PC-3 (cell line): ENCODE results near the gene NUDT16. TPM values are rescaled to one million over a fixed set of nuclear protein-coding genes. Genes with fewer than 3 reads are reported as not detected.

Source experiments
- ATAC-seq: fragments of 200-7000 bp; cut with Tn5 transposase; 2 replicates; pipeline ENCODE4 v1.9.1; 2020; ENCODE audit warnings: mild to moderate bottlenecking, moderate library complexity
- Bru-seq: library from RNA; stranded (reverse); fragments of 400-500 nt; gene quantifications from one replicate; lab custom pipeline; 2021; lab: Mats Ljungman, UMichigan
- BruChase-seq, 2 experiments: library from RNA; stranded (reverse); fragments of 400-500 nt; gene quantifications; one replicate each; lab custom pipeline; 2021; lab: Mats Ljungman, UMichigan
- BruUV-seq: library from RNA; stranded (reverse); fragments of 400-500 nt; replicated peaks from 2 replicates; lab custom pipeline; 2021; lab: Mats Ljungman, UMichigan
- CTCF ChIA-PET: fragments of 300-600 bp; sonication (Branson Sonifier 250); formaldehyde crosslinking; loops from one replicate; lab custom pipeline; 2022; ENCODE audit warnings: antibody characterized with exemption; lab: Charles Lee
- POLR2A ChIA-PET: fragments of 300-600 bp; sonication (Branson Sonifier 250); formaldehyde crosslinking; loops from one replicate; lab custom pipeline; 2022; ENCODE audit warnings: antibody characterized with exemption; ENCODE audit not compliant: unreplicated experiment; lab: Charles Lee
- DNase-seq: peaks from one replicate; pipeline ENCODE4 v3.0.0-alpha.2; 2015
- H2AFZ ChIP-seq: fragments of 300-600 bp; sonication (generic); 2 replicates; pipeline ENCODE4 v1.6.0; 2016; ENCODE audit warnings: antibody characterized with exemption, low read length
- H3F3A ChIP-seq: fragments of 300-600 bp; sonication (generic); one replicate; pipeline ENCODE4 v1.6.0; 2017; ENCODE audit warnings: antibody characterized with exemption, low read length, control low read depth, mild to moderate bottlenecking; ENCODE audit not compliant: unreplicated experiment
- H3K27ac ChIP-seq: fragments of 300-600 bp; sonication (generic); 2 replicates; pipeline ENCODE4 v1.5.1; 2016; ENCODE audit warnings: mild to moderate bottlenecking, low read length
- H3K27me3 ChIP-seq: fragments of 300-600 bp; sonication (generic); 2 replicates; pipeline ENCODE4 v1.6.1; 2016; ENCODE audit warnings: low read length, mixed read lengths
- H3K36me3 ChIP-seq: fragments of 300-600 bp; sonication (generic); 2 replicates; pipeline ENCODE4 v1.6.1; 2016; ENCODE audit warnings: low read depth, mixed run types, low read length, mixed read lengths
- H3K4me1 ChIP-seq: fragments of 300-600 bp; sonication (generic); 2 replicates; pipeline ENCODE4 v1.5.1; 2016; ENCODE audit warnings: low read length; ENCODE audit not compliant: insufficient read depth
- H3K4me2 ChIP-seq: fragments of 300-600 bp; sonication (generic); 2 replicates; pipeline ENCODE4 v1.6.0; 2016; ENCODE audit warnings: low read length
- H3K4me3 ChIP-seq: fragments of 300-600 bp; sonication (generic); 2 replicates; pipeline ENCODE4 v1.5.1; 2016; ENCODE audit warnings: mild to moderate bottlenecking, low read length, mixed read lengths
- H3K79me2 ChIP-seq: fragments of 300-600 bp; sonication (generic); 2 replicates; pipeline ENCODE4 v1.6.1; 2017; ENCODE audit warnings: low read length, mixed read lengths
- H3K9ac ChIP-seq: fragments of 300-600 bp; sonication (generic); 2 replicates; pipeline ENCODE4 v1.6.0; 2016; ENCODE audit warnings: mild to moderate bottlenecking, low read length
- H3K9me2 ChIP-seq: fragments of 300-600 bp; sonication (generic); replicated peaks from 2 replicates; pipeline ENCODE4 v1.6.1; 2016; ENCODE audit warnings: mixed run types, low read length, mixed read lengths
- H3K9me3 ChIP-seq: fragments of 300-600 bp; sonication (generic); 2 replicates; pipeline ENCODE4 v1.6.1; 2016; ENCODE audit warnings: low read length, mixed read lengths
- H4K20me1 ChIP-seq: fragments of 300-600 bp; sonication (generic); 2 replicates; pipeline ENCODE4 v1.6.1; 2016; ENCODE audit warnings: low read length, mixed read lengths
- EZH2 ChIP-seq: fragments of 300-600 bp; sonication (generic); IDR thresholded peaks from one replicate; pipeline ENCODE4 v1.6.1; 2017; ENCODE audit warnings: antibody characterized with exemption, mild to moderate bottlenecking, low read length; ENCODE audit not compliant: unreplicated experiment
- EZH2phosphoT487 ChIP-seq: fragments of 300-600 bp; sonication (generic); IDR thresholded peaks from 2 replicates; pipeline ENCODE4 v1.6.1; 2018; ENCODE audit warnings: mild to moderate bottlenecking, antibody characterized with exemption, low read length, borderline replicate concordance
- intact Hi-C: fragments of 100-400 bp; cut with micrococcal nuclease; formaldehyde crosslinking; loops from 2 replicates; pipeline ENCODE4 v1.9.0; 2023
- long read RNA-seq: library from polyadenylated mRNA; unstranded; transcript quantifications from one replicate; pipeline ENCODE4 v2.0.0, GENCODE V29; 2021; ENCODE audit not compliant: unreplicated experiment
- total RNA-seq: library from RNA; depleted of rRNA; stranded (reverse); fragments of >200 nt; gene quantifications from 2 replicates; pipeline ENCODE4 v1.2.3, GENCODE V29; 2014; rRNA removed
- TF ChIP-seq, protein P1 (sequence below): fragments of 300-600 bp; sonication (generic); conservative IDR thresholded peaks from 2 replicates; pipeline ENCODE4 v1.5.1; 2017; ENCODE audit warnings: antibody characterized with exemption, low read depth, mild to moderate bottlenecking, low read length

NUDT16 gene
- total RNA-seq (7.9 and 8.6 TPM in 2 replicates), Bru-seq, nascent RNA (percentile 87 among the genes with signal in this experiment), BruChase-seq, experiment 1, labeled RNA remaining after a 6-hour chase (percentile 91 among the genes with signal in this experiment), BruChase-seq, experiment 2, labeled RNA remaining after a 2-hour chase (percentile 90 among the genes with signal in this experiment)
- long read RNA-seq, full-length matches to known transcripts = 13 of 22 reads
- long read RNA-seq, partial matches to known transcripts = 9 of 22 reads
- long read RNA-seq, other reads (novel, unspliced or antisense) = 0 of 22 reads

DNA sequence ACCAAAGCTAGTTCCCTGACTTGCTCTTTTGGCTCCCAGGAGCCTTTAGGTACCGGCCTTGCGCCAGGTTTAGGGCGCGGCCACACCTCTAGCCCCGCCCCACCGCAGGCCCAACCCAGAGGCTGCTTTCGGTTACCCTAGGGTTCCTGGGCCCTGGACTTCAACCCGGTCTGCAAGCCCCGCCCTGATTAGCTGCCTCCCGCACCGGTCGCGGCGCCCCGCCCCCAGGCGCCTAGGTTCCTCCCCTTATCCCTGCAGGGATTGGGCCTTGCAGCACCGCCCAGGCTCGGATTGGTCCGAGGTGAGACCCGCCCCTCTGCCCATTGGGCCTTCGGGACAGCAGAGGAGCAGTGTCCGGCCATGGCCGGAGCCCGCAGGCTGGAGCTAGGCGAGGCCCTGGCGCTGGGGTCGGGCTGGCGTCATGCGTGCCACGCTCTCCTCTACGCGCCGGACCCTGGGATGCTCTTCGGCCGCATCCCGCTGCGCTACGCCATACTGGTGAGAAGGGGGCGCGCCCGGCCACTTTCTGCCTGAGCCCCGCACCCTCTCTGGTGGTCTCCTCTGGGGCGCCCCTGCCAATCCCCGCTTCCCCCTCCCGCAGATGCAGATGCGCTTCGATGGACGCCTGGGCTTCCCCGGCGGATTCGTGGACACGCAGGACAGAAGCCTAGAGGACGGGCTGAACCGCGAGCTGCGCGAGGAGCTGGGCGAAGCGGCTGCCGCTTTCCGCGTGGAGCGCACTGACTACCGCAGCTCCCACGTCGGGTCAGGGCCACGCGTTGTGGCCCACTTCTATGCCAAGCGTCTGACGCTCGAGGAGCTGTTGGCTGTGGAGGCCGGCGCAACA lies at the start of gene NUDT16:
Gene NUDT16, plus strand, starts transcription at position 330 of the 847 bp plus-strand sequence. Its CDS starts 31 bp downstream, at position 361.
- Histone ChIP-seq H2AFZ (peak within 1 kb of the TSS; percentile 95), H3K79me2 (peaks cover 9% of the 10 kb centered on the region; the same call in 1 of the 2 replicates), H3K4me3 (peak within 1 kb of the TSS; percentile 83), H3K27ac (no peak within 1 kb of the TSS), H3K4me2 (peak within 1 kb of the TSS; percentile 86), H3K9me2 (no peaks in the 10 kb centered on the region), H3K9ac (peak within 1 kb of the TSS; percentile 74), H4K20me1 (no peaks in the 10 kb centered on the region), H3K9me3 (no peaks in the 10 kb centered on the region), H3K27me3 (no peaks in the 10 kb centered on the region), H3K4me1 (peaks cover 6% of the 10 kb centered on the region; the same call in 1 of the 2 replicates), H3F3A (no peaks in the 10 kb centered on the region), H3K36me3 (no peaks in the 10 kb centered on the region)
- intact Hi-C loops = loop anchor here (5.0 to 10.0 kb wide), 3 partner anchors 34 to 329 kb away; no protein-coding TSS in a partner anchor
- no TSS peak for BruUV-seq
- peak; percentile 97 for ATAC-seq
- CTCF ChIA-PET = interaction anchor here (0.6 kb wide), 1 partner anchor 648 kb away, joined by 4 read pairs; no protein-coding TSS in a partner anchor
- TF ChIP-seq, protein P1, sequence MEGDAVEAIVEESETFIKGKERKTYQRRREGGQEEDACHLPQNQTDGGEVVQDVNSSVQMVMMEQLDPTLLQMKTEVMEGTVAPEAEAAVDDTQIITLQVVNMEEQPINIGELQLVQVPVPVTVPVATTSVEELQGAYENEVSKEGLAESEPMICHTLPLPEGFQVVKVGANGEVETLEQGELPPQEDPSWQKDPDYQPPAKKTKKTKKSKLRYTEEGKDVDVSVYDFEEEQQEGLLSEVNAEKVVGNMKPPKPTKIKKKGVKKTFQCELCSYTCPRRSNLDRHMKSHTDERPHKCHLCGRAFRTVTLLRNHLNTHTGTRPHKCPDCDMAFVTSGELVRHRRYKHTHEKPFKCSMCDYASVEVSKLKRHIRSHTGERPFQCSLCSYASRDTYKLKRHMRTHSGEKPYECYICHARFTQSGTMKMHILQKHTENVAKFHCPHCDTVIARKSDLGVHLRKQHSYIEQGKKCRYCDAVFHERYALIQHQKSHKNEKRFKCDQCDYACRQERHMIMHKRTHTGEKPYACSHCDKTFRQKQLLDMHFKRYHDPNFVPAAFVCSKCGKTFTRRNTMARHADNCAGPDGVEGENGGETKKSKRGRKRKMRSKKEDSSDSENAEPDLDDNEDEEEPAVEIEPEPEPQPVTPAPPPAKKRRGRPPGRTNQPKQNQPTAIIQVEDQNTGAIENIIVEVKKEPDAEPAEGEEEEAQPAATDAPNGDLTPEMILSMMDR = no peak
- TF ChIP-seq EZH2 (no peak), EZH2phosphoT487 (no peak)
- POLR2A ChIA-PET = interaction anchor here (0.6 to 1.0 kb wide), 5 partner anchors 28 to 844 kb away, joined by 3 to 5 read pairs (median 5); no protein-coding TSS in a partner anchor
- peak; percentile 97 for DNase-seq

DNA sequence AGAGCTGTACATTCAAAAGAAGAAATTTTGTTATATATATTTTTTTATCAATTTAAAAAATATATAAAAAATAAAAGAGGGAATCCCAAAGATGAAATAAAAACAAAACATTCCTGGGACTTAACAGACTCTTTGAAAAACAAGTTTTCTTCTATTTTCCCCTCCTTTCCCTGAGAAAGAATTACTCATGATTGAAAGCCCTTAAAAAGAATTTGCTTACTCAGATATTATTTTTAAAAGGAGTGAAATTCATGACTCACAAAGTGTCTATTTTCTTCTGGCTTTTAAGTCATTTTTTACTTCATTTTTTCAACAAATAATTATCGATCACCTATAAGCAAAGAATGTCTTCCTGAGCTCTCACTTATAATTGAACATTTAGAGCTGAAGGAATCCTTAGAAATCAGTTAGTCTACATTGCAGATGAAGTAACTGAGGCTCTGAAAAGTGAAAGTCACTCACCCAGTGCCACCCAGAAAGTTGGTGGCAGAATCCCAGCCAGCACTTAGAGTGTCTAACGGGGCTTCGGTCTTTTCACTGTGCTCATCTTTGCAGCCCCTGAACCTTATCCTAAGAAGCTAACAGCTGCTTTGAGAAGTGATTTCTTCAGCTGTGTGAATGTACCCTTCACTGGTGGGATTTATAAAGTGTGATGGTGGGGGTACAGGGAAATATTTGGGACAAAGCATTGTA lies 42.5 kb upstream of the NUDT16 start:
- Histone ChIP-seq H3K4me2 (no peak overlapping the region), H3F3A (no peaks in the 10 kb centered on the region), H3K4me1 (peaks cover 9% of the 10 kb centered on the region; the same call in 1 of the 2 replicates), H2AFZ (no peak overlapping the region), H3K79me2 (no peaks in the 10 kb centered on the region), H3K9ac (no peak overlapping the region), H3K9me3 (no peaks in the 10 kb centered on the region), H3K27ac (no peak overlapping the region), H3K4me3 (no peak overlapping the region), H3K36me3 (no peaks in the 10 kb centered on the region), H4K20me1 (no peaks in the 10 kb centered on the region), H3K9me2 (no peaks in the 10 kb centered on the region), H3K27me3 (no peaks in the 10 kb centered on the region)
- no peak for ATAC-seq
- ChIA-PET POLR2A (no interaction called here), CTCF (no interaction called here)
- BruUV-seq = no TSS peak
- DNase-seq = no peak
- TF ChIP-seq EZH2phosphoT487 (no peak), EZH2 (no peak)
- TF ChIP-seq, protein P1 = no peak
- intact Hi-C loops = no loop called here
